BE2C (cell line): ENCODE data around the gene KIF15.

Experiments used
- DNase-seq: peaks from one replicate; pipeline ENCODE4 v3.0.0-alpha.2; 2020
- H3K27me3 ChIP-seq: fragments of 250-450 bp; sonication (Bioruptor Pico); 2 replicates; pipeline ENCODE4 v1.5.1; 2020; ENCODE audit warnings: mild to moderate bottlenecking
- H3K36me3 ChIP-seq: fragments of 250-450 bp; sonication (Bioruptor Pico); 2 replicates; pipeline ENCODE4 v1.5.1; 2020; ENCODE audit warnings: mild to moderate bottlenecking
- H3K4me1 ChIP-seq: fragments of 250-450 bp; sonication (Bioruptor Pico); 2 replicates; pipeline ENCODE4 v1.5.1; 2020
- H3K4me3 ChIP-seq: 2 replicates; pipeline ENCODE4 v1.5.1; 2011; ENCODE audit warnings: low read depth, low read length
- H3K9me3 ChIP-seq: fragments of 250-450 bp; sonication (Bioruptor Pico); 2 replicates; pipeline ENCODE4 v1.5.1; 2020
- TF ChIP-seq, protein P1 (sequence below): IDR thresholded peaks from 2 replicates; pipeline ENCODE4 v1.5.1; 2012; ENCODE audit warnings: mild to moderate bottlenecking, low read depth, low read length

The KIF15 gene

DNA sequence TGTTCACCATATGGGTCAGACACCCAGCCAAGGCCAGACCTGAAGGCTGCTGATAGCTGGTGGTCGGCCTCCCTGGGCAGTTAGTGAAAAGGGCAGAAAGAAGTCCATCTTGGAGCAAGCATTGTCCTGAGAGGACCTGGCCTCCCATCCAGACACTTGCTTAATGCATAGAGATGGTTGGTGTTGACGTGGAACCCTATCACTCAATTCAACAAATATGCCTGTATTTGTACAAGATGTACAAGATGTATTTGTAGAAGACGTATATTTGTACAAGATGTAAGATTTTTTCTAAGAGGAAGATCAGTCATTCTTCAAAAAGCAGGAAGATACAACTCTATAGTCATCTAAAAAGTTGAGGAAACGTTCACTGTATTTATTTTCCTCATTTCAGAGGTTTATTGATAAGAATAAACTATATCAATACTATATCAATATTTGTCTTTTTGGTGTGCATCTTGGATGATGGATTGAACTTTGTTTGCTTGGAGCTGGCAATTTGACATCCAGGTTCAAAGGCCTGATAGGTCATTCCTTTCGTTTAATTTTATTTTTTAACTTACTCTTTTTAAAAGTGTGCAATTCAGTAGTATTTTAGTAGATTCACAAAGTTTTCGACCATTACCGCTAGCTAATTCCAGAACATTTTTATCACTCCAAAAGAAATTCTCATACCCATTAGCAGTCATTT is 106.0 kb downstream of the KIF15 start:
- no peak overlapping the region for H3K4me3 ChIP-seq
- no peaks in the 10 kb centered on the region for H3K4me1 ChIP-seq
- H3K9me3 ChIP-seq = no peaks in the 10 kb centered on the region
- no peaks in the 10 kb centered on the region for H3K27me3 ChIP-seq
- no peaks in the 10 kb centered on the region for H3K36me3 ChIP-seq
- TF ChIP-seq, protein P1, sequence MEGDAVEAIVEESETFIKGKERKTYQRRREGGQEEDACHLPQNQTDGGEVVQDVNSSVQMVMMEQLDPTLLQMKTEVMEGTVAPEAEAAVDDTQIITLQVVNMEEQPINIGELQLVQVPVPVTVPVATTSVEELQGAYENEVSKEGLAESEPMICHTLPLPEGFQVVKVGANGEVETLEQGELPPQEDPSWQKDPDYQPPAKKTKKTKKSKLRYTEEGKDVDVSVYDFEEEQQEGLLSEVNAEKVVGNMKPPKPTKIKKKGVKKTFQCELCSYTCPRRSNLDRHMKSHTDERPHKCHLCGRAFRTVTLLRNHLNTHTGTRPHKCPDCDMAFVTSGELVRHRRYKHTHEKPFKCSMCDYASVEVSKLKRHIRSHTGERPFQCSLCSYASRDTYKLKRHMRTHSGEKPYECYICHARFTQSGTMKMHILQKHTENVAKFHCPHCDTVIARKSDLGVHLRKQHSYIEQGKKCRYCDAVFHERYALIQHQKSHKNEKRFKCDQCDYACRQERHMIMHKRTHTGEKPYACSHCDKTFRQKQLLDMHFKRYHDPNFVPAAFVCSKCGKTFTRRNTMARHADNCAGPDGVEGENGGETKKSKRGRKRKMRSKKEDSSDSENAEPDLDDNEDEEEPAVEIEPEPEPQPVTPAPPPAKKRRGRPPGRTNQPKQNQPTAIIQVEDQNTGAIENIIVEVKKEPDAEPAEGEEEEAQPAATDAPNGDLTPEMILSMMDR = no peak
- DNase-seq = no peak

DNA sequence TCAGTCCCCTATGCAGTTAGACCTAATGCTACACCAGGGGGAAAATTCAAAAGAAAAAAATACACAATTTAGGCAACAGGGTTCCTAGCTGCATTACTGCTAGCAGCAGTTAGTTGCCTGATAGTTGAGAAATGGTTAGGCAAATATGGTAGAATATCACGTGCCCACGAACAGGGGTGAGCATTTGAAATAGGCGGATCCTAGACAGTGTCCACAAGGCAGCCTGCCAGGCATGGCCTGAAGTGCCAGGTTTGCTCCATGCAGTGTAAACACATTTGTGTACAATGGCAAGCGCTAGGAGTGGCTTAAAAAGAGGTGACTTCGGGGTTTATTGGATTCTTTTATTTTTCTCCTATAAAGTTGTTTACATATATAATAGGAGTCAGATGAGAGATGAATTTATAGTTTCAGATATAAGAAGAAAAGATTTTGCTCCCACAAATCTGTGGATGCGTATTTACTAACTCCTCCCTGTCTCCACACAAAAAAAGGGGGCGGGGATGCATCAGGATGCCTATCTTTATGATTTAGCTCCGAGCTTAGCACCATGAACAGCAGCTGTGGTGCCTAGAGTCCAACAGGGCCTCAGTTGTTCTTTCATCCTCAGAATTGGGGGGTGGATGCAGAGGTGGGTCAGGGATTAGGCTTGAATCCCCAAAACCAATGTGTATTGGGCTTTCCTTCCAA is 108.9 kb downstream of the KIF15 start:
- Histone ChIP-seq H3K4me1 (no peaks in the 10 kb centered on the region), H3K9me3 (no peaks in the 10 kb centered on the region), H3K4me3 (no peak overlapping the region), H3K27me3 (no peaks in the 10 kb centered on the region), H3K36me3 (no peaks in the 10 kb centered on the region)
- DNase-seq = no peak
- TF ChIP-seq, protein P1 = no peak

DNA sequence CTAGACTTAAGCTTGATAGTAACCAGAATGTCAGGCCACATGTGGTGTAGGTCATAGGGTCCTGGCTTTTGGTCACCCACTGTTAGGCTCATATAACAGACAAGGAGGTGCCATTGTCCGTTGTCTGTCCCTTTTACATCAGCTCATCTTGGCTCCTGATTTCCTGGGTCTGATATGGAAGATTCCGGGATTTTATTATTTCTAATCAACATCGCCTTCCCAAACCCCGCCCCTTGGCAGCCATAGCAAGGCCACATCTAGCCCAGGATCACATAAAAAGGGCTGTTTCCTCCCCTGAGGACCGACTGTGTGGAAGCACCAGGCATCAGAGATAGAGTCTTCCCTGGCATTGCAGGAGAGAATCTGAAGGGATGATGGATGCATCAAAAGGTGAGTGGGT is 112.7 kb downstream of the KIF15 start, which contains the start of gene TGM4:
TSS of gene TGM4 (plus strand) at position 301 of the 400 bp plus-strand sequence. CDS start at position 372, 71 bp downstream.
- Histone ChIP-seq H3K4me1 (no peaks in the 10 kb centered on the region), H3K27me3 (no peaks in the 10 kb centered on the region), H3K9me3 (no peaks in the 10 kb centered on the region), H3K36me3 (no peaks in the 10 kb centered on the region), H3K4me3 (no peak within 1 kb of the TSS)
- TF ChIP-seq, protein P1 = no peak
- DNase-seq = no peak

DNA sequence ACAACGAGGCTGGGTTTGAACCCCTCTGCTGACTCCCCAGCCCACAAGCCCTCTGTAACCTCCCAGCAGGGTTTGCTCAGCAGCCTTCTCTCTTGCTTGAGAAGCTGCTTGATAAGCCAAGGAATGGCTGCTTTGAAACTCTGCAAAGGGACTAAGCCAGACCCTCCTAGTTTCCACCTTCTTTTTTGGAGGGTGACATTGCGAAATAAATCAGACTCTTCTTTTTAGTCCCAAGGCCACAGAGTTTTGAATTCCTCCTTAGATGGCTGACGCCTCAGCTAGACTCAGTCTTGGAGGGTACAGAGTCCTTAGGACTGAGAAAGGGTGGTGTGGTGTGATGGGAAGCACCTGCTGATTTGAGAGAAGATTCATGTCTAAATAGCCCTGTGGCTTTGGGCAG is 114.0 kb downstream of the KIF15 start:
- TF ChIP-seq, protein P1 = no peak
- no peaks in the 10 kb centered on the region for H3K36me3 ChIP-seq
- no peaks in the 10 kb centered on the region for H3K9me3 ChIP-seq
- H3K27me3 ChIP-seq = no peaks in the 10 kb centered on the region
- H3K4me3 ChIP-seq = no peak overlapping the region
- H3K4me1 ChIP-seq = no peaks in the 10 kb centered on the region
- no peak for DNase-seq

DNA sequence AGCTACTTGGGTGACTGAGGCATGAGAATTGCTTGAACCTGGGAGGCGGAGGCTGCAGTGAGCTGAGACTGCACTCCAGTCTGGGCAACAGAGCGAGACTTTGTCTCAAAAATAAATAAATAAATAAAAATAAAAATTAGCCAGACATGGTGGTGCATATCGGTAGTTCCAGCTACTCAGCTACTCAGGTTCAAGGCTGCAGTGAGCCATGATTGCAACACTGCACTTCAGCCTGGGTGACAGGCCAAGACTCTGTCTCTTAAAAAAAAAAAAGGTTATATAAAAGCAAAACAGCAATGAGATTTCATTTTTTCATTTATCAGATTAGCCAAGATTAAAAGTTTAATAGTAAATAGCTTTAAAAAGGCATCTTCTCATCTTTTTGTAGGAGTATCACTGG is 115.7 kb downstream of the KIF15 start:
- Histone ChIP-seq H3K27me3 (no peaks in the 10 kb centered on the region), H3K4me1 (no peaks in the 10 kb centered on the region), H3K36me3 (no peaks in the 10 kb centered on the region), H3K9me3 (no peaks in the 10 kb centered on the region), H3K4me3 (no peak overlapping the region)
- TF ChIP-seq, protein P1 = no peak
- DNase-seq = no peak

DNA sequence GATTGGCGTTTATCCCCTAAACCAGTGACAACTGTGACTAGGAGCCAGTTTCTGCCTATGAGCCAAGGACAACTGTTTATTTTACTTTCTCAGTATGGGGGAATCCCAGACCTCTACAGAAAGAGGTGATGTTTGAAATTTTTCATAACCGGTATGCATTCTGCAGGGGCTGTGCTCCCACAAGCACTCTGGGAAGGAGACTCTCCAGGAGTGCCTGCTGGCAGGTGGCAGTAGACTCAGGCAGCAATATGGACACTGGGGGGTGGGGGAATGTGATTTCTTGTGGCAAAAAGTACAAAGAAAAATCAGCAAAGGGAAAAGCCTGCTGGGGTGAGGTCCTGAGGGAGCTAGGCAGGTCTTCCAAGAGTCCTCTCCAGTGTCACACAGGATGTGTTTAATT is 118.7 kb downstream of the KIF15 start:
- Histone ChIP-seq H3K9me3 (no peaks in the 10 kb centered on the region), H3K4me1 (no peaks in the 10 kb centered on the region), H3K4me3 (no peak overlapping the region), H3K27me3 (no peaks in the 10 kb centered on the region), H3K36me3 (no peaks in the 10 kb centered on the region)
- no peak for DNase-seq
- TF ChIP-seq, protein P1 = no peak
